GM19351 (cell line): ENCODE results near the gene TOR4A.

Source experiments
- ATAC-seq: cut with Tn5 transposase; IDR thresholded peaks from one replicate; pipeline ENCODE4 v1.9.1; 2021; ENCODE audit warnings: mild to moderate bottlenecking, moderate library complexity; ENCODE audit not compliant: unreplicated experiment

The TOR4A gene

DNA sequence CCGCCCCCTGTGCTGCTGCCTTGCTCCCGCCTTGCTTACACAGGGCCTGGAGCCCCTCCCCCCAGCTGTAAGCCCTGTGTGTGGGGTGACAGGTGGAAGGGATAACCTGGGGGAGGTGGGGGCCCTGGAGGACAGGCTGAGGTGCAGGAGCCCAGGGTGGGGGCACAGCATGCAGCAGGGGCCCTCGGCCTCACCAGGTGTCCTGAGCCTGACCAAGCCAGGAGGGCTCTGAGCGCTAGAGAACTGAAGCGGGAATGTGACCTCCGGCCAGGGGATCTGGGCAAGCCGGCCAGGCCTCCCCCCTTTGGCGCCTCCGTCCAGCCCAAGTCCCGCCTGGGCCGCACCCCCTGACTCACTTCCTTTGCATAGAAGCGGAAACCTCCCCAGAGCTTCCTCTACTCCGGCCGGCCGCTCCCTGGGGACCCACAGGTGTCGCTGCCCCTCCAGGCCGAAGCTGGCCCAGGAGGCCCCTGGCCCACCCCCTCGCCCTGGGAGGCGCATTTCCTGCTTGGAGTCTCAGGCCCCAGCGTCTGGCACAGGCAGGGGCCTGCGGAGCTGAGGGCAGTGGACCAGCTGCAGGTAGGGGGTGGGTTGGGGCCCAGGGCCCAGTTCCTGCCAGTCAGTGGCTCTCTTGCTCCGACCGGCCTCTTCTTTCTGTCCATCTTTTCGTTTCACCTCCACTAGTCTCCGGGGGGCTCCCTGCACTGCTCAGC, at the start of gene TOR4A:
Gene TOR4A (plus strand): TSS at position 398 of the 713 bp plus-strand sequence. CDS start 964 bp downstream, outside the sequence.
- peak; percentile 71 for ATAC-seq

DNA sequence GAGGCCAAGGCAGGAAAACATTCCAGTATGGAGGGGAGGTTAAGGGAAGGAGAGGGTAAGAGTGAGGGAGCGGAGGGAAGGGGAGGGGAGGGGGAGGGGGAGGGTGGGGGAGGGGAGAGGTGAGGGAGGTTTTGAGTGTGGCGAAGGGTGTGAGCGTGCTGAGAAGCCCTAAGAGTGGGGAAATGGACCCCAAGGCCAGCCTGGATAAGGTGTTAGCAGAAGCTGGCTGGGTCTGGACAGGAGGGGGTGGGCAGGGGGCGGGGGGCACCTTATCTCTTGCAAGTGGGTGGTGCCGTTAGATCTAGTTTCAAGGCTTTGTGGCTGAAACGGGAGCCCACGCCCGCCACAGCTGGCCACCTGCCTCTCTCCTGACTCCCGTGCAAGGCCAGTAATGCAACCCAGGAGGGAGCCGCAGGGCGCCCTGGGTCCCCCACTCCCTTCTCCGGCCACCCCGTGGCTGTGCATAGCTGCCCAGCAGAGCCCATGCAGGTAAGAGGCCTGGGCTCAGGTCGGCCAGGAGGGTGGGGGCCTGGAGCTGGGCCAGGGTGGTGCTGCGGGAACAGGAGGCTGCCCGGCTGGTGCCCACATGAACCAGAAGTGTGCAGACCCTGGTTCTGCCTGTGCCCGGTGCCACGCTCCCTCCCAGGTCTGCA, 49.5 kb upstream of the TOR4A start:
- no peak for ATAC-seq

DNA sequence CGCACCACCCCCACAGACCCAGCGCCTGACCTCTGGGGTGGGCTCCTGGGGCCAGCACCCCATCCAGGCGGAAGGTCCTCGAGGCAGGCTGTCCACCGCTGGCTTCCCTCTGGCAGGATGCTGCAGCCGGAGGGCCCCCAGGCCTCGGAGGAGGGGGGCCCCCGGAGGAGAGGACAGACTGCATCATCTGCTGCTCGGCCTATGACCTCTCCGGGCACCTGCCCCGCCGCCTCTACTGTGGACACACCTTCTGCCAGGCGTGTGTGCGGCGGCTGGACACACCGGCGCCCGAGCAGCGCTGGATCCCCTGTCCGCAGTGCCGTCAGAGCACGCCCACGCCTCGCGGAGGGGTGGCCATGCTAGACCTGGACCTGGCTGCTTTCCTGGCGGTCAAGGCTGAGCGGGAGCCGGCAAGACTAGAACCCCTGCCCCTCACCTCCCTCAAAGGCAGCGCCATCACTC, 49.0 kb upstream of the TOR4A start:
- ATAC-seq, result no peak

DNA sequence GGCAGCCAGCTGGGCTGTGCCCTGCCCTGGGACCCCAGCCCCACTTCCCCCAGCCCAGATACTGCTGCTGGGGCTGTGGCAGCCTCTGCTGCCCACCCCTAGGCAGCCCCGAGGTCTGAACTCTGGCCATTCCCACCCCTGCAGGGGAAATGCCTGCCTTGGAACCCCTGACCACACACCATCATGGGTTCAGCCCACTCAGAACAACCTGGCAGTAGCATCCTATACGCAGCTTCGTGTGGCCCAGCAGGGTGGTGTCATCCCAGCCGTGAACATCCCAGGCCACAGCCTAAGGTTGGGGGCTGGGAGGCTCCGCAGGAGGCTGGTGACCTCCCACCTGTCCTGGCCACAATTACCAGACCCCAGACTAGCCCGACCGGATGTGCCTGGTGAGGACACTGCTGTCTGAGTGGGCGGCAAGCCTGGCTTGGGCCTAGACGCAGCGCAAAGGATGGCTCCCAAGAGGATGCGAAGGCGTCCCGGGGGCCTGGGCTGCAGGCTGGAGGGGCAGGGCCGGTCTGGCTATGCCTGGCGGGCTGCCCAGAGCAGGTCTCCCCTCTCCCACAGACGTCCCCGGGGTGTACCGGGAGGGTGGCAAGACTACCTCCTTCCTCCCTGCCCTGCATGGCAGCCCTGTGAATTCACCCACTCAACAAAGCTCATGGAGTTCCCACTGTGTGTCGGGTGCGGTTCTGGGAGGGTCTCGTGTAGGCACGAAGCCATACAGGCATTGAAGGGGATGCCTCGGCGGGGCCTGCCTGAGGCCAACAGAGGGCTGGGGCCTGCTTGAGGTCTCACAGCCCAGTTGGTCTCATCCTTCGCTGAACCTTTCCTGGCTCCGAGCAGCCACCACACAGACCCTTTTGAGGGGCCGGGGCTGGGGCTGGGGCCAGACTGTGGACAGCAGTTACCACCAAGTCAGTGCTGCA, 48.3 kb upstream of the TOR4A start:
- no peak for ATAC-seq

DNA sequence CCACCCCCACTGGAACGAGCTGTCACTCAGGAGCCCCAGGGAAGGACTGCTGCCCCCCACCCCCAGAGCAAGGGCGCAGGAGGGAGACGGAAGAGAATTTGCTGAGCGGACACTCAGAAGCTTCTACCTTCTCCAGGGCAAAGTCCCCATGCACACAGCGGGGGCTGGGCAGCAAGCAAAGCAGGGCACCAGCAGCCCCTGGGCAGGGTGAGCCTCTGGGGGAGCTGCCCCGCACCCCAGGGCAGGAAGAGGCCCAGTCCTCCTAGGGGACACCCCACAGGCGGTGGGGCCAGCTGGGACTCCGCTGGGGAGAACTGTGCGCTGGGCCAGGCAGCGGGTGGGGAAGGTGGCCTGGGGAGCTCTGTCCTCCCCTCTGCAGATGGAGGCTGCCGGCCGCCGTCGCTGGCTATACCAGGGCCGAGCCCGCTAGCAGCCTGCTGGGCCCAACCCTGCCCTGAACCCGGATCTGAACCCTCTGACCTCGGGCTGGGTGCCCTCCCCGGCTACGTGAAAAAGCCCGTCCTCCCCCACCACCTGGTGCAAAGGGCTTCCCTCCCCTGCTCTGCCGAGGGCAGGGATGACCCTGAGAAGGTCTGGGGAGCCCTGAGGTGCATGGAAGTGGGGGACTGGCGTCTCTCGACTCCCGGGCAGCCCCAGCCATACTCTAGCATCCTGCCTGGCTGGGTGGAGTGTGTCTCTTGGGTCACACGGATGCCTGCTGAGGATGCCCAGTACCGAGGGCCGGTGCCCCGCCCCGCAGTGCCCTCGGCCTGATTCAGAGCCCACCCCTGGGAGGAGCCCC, 47.4 kb upstream of the TOR4A start:
- no peak for ATAC-seq

DNA sequence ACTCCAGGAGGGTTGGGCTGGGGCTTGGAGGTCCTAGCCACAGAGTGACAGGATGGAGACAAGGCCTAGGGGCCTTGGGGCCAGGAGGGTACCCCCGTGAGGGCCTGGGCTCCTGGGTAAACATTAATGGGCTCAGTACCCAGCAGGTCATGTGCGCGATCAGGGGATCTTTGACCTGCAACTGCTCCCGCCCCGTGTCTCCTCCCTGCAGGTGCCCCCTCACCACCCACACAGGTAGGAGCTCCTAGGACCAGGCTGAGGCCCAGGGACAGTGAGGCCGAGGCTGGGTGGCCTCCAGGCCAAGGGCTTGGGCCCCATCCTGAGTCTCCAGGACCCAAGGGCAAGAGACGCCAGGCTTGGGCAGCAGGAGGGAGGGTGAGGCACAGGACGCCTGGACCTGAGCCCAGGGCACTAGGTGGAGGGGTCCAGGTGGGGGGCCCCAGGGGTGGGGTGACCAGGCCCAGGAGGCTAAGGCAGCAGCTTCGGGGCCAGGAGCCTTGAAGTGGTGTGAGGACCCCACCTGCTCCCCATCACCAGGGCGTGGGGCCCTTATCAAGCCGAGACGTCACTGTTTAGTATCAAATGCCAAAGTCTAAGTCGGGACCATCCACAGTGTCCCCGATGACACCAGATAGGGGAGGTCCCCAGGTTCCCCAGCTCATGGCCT, 46.7 kb upstream of the TOR4A start, which contains the start of gene SLC34A3:
Gene SLC34A3 (plus strand): TSS at position 197 of the 667 bp plus-strand sequence. CDS start 802 bp downstream, outside the sequence.
- no peak for ATAC-seq

GRCh38 chr9:137231372-137232039, 46.0 kb upstream of the TOR4A start:
- no peak for ATAC-seq

DNA sequence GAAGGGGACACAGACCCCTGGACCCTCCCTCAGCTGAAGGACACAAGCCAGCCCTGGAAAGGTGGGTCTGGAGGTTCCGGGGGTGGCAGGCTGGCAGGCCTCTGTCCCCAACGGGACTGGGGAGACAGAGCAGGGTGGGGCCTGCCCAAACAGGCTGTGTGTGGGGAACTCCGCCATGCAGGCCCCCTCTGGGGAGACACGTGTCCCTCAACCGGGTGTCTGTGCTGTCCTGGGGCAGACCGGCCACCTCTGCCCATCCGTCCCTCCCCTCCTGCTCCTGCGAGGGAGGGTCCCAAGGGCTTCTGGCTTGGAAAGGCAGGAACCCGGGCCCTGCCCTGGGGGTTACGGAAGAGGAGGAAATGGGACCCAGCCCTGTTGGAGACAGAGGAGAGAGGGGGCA, 45.4 kb upstream of the TOR4A start:
- no peak for ATAC-seq

DNA sequence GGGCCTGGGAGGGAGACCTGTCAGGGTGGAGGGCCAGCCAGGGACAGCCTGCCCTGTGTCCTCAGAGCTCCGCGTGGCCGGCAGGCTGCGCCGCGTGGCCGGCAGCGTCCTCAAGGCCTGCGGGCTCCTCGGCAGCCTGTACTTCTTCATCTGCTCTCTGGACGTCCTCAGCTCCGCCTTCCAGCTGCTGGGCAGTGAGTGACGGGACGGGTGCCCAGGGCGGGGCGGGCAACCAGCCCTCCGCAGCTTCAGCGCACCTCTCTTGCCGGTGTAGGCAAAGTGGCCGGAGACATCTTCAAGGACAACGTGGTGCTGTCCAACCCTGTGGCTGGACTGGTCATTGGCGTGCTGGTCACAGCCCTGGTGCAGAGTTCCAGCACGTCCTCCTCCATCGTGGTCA, 45.0 kb upstream of the TOR4A start:
- ATAC-seq, result no peak

DNA sequence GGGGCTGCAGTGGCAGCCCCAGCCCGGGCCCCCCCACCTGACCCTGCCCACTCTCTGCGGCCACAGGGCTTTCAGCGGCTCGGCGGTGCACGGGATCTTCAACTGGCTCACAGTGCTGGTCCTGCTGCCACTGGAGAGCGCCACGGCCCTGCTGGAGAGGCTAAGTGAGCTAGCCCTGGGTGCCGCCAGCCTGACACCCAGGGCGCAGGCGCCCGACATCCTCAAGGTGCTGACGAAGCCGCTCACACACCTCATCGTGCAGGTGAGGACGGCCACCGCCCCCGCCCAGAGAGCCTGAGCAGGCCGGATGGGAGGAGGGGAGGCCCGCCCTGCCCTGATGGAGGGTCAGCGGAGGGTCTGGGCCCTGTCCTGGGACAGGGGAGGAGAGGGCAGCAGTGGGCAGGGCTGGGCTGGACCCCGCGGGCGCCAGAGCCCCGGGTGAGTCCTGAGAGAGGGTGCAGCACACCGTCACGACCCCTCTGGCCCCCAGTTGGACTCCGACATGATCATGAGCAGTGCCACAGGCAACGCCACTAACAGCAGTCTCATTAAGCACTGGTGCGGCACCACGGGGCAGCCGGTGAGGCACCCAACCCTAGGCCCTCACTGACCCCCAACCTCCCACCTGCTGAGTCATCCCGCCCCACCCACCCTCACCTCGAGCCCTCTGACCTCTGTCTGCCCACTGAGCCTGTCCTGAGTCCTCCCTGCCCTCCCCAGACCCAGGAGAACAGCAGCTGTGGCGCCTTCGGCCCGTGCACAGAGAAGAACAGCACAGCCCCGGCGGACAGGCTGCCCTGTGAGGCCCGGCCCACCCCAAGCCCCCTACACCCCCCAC, 44.2 kb upstream of the TOR4A start:
- no peak for ATAC-seq

- ATAC-seq, result no peak
Measured at GRCh38 chr9:137234055-137234697, 43.4 kb upstream of the TOR4A start.

DNA sequence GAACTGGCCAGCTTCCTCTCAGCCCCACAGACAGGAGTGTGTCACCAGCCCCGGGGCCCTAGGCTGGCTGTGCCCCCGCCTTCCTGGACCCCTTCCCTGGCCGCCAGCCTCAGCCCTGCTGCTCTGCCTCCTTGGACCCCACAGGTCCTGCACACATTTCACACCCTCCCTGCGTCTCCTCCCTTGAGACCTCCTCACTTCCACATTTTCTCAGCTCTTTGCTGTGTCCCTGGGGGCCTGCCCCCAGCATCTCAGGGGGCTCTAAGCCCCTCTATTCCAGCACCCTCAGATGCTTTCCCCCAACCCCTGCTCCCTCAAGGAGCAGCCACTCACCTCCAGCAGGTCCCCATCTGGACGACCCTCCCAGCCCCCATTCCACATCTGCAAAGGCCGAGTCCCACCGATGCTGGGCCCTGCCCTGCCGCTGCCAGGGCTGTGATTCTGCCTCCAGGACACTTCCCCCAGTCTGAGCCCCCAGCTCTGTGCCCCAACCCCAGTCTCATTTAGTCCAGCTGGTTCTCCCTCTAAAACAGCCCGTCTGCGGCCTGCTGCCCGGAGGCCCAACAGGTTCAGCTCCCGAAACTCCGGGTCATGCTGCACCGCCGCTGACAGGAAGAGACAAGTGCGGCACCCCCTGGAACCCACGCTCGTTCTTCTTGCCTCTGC, 42.6 kb upstream of the TOR4A start:
- ATAC-seq, result no peak

DNA sequence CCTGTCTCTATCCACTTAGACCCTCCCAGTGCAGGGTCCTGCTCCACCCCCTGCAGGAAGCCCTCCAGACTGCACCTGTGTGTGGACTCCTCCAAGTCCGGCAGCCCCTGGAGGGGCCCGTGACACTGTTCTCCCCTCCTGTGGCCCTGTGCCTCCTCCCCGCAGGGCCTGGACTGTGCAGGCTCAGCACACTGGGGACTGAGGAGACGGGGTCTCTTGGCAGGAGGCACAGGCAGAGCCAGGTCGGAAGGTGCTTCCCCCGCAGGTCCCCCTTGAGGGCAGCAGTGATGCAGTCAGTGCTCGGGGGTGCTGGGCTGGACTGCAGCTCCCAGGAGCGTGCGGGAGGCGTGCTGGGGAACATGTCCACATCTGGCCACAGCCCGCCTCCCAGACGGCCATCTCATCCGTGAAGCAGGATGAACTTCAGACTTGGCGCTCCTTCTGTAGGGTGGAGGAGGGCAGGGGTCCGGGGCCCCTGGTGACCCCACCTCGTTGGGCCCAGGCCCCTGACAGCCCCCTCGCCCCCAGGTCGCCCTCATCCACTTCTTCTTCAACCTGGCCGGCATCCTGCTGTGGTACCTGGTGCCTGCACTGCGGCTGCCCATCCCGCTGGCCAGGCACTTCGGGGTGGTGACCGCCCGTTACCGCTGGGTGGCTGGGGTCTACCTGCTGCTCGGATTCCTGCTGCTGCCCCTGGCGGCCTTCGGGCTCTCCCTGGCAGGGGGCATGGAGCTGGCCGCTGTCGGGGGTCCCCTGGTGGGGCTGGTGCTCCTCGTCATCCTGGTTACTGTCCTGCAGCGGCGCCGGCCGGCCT, 41.9 kb upstream of the TOR4A start:
- no peak for ATAC-seq

DNA sequence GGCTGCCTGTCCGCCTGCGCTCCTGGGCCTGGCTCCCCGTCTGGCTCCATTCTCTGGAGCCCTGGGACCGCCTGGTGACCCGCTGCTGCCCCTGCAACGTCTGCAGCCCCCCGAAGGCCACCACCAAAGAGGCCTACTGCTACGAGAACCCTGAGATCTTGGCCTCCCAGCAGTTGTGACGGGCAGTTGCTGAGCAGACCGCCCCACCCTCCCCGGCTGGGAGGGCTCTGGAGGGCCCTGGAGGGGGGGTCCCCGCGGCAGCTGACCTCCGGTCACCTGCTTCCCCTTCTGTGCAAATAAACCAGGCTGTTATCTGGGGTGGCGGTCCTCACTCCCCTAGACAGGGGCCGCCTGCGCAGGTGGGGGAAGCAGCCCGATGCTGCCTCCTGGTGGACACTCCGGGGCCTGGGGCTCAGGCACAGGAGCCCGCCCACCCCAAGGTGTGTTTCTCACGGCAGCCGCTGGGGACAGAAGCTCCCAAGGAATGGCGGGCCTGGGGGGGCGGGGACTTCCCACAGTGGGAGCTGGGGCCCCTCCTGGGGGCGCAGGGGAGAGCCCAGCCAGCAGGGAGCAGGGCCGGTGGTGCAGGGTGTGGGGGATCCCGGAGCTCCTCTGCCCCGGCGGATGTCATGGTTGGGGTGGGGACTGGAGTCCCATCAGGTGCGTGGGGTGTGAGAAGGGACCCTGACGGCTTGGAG, 41.1 kb upstream of the TOR4A start:
- peak; percentile 28 for ATAC-seq

- ATAC-seq, result no peak
Measured at GRCh38 chr9:137236936-137237421, 40.5 kb upstream of the TOR4A start.
